WTC11 (cell line): ENCODE measurements around the gene KRTAP5-6. TPM values are rescaled to one million over a fixed set of nuclear protein-coding genes. Genes with fewer than 3 reads are reported as not detected.
A peak's percentile ranks its signal among the peaks of the same experiment; 100 is the strongest.

ENCODE experiments used
- AR ChIP-seq: fragments of 250-450 bp; sonication (Bioruptor Pico); IDR thresholded peaks from 2 replicates; pipeline ENCODE4 v1.9.0; 2021; ENCODE audit warnings: mild to moderate bottlenecking
- ATF2 ChIP-seq: sonication (generic); formaldehyde crosslinking; IDR thresholded peaks from 2 replicates; pipeline ENCODE4 v1.8.1; 2022; ENCODE audit warnings: low read depth, missing genetic modification reagents, borderline replicate concordance
- ATF6 ChIP-seq: sonication (generic); formaldehyde crosslinking; IDR thresholded peaks from 2 replicates; pipeline ENCODE4 v1.8.1; 2023; ENCODE audit warnings: mild to moderate bottlenecking, missing genetic modification reagents
- CBFB ChIP-seq: sonication (generic); formaldehyde crosslinking; IDR thresholded peaks from 2 replicates; pipeline ENCODE4 v1.8.1; 2022; ENCODE audit warnings: mild to moderate bottlenecking, low read depth, missing genetic modification reagents
- E2F4 ChIP-seq: sonication (generic); formaldehyde crosslinking; IDR thresholded peaks from 2 replicates; pipeline ENCODE4 v1.8.1; 2022; ENCODE audit warnings: low read depth, mild to moderate bottlenecking, moderate library complexity, missing genetic modification reagents, borderline replicate concordance
- FOXK1 ChIP-seq: sonication (generic); formaldehyde crosslinking; IDR thresholded peaks from 2 replicates; pipeline ENCODE4 v1.8.0; 2022; ENCODE audit warnings: mild to moderate bottlenecking, moderate library complexity, missing genetic modification reagents
- FOXP1 ChIP-seq: sonication (generic); formaldehyde crosslinking; IDR thresholded peaks from 2 replicates; pipeline ENCODE4 v1.8.0; 2022; ENCODE audit warnings: missing genetic modification reagents, mild to moderate bottlenecking, moderate library complexity, borderline replicate concordance
- GTF2I ChIP-seq: fragments of 250-450 bp; sonication (Bioruptor Pico); conservative IDR thresholded peaks from 2 replicates; pipeline ENCODE4 v1.4.0; 2021; ENCODE audit warnings: mild to moderate bottlenecking
- JAZF1 ChIP-seq: fragments of 250-450 bp; sonication (Bioruptor Pico); IDR thresholded peaks from 2 replicates; pipeline ENCODE4 v1.9.0; 2021; ENCODE audit warnings: moderate library complexity, mild to moderate bottlenecking, inconsistent platforms
- JUN ChIP-seq: sonication (generic); formaldehyde crosslinking; IDR thresholded peaks from 2 replicates; pipeline ENCODE4 v1.8.0; 2023; ENCODE audit warnings: mild to moderate bottlenecking, missing genetic modification reagents
- KAT7 ChIP-seq: sonication (generic); formaldehyde crosslinking; IDR thresholded peaks from 2 replicates; pipeline ENCODE4 v1.8.1; 2023; ENCODE audit warnings: missing genetic modification reagents, mild to moderate bottlenecking, borderline replicate concordance
- MLX ChIP-seq: sonication (generic); formaldehyde crosslinking; IDR thresholded peaks from 2 replicates; pipeline ENCODE4 v1.8.1; 2023; ENCODE audit warnings: mild to moderate bottlenecking, missing genetic modification reagents, moderate library complexity
- NR1H2 ChIP-seq: sonication (generic); formaldehyde crosslinking; IDR thresholded peaks from 2 replicates; pipeline ENCODE4 v1.9.0; 2021; ENCODE audit warnings: mild to moderate bottlenecking, moderate library complexity, missing genetic modification reagents
- NR2C2 ChIP-seq: sonication (generic); formaldehyde crosslinking; IDR thresholded peaks from 2 replicates; pipeline ENCODE4 v1.8.0; 2022; ENCODE audit warnings: mild to moderate bottlenecking, missing genetic modification reagents
- OVOL2 ChIP-seq: fragments of 250-450 bp; sonication (Bioruptor Pico); IDR thresholded peaks from 2 replicates; pipeline ENCODE4 v1.9.0; 2021; ENCODE audit warnings: mild to moderate bottlenecking, borderline replicate concordance
- PRDM15 ChIP-seq: sonication (generic); formaldehyde crosslinking; IDR thresholded peaks from 2 replicates; pipeline ENCODE4 v1.8.0; 2022; ENCODE audit warnings: missing genetic modification reagents
- ZMAT4 ChIP-seq: fragments of 250-450 bp; sonication (Bioruptor Pico); IDR thresholded peaks from 2 replicates; pipeline ENCODE4 v1.9.0; 2021; ENCODE audit warnings: mild to moderate bottlenecking
- ZNF121 ChIP-seq: sonication (generic); formaldehyde crosslinking; IDR thresholded peaks from 2 replicates; pipeline ENCODE4 v1.8.0; 2023; ENCODE audit warnings: missing genetic modification reagents
- ZNF219 ChIP-seq: sonication (generic); formaldehyde crosslinking; IDR thresholded peaks from 2 replicates; pipeline ENCODE4 v1.8.0; 2023; ENCODE audit warnings: missing genetic modification reagents, mild to moderate bottlenecking, borderline replicate concordance
- ZNF423 ChIP-seq: fragments of 250-450 bp; sonication (Bioruptor Pico); IDR thresholded peaks from 2 replicates; pipeline ENCODE4 v2.1.2; 2022; ENCODE audit warnings: mild to moderate bottlenecking, moderate library complexity
- ZNF425 ChIP-seq: fragments of 250-450 bp; sonication (Bioruptor Pico); conservative IDR thresholded peaks from 2 replicates; pipeline ENCODE4 v1.9.0; 2021; ENCODE audit warnings: mild to moderate bottlenecking
- ZNF512 ChIP-seq: sonication (generic); formaldehyde crosslinking; IDR thresholded peaks from 2 replicates; pipeline ENCODE4 v1.8.1; 2022; ENCODE audit warnings: missing genetic modification reagents, borderline replicate concordance
- total RNA-seq: library from RNA; stranded (reverse); gene quantifications from 3 replicates; pipeline ENCODE4 v1.2.3, GENCODE V29; 2021

The KRTAP5-6 gene
- total RNA-seq, 1 experiment from 2014 or later = 0.35 TPM

- TF ChIP-seq AR (CRISPR knock-in tag) (no peak), FOXP1 (CRISPR knock-in tag) (0 out of 2 replicates have a peak, but pooled peaks have one; percentile 23), FOXK1 (CRISPR knock-in tag) (no peak), NR1H2 (CRISPR knock-in tag) (no peak), ZNF121 (CRISPR knock-in tag) (no peak), CBFB (CRISPR knock-in tag) (0 out of 2 replicates have a peak, but pooled peaks have one; percentile 73), ZNF423 (CRISPR knock-in tag) (peak; percentile 57), JUN (CRISPR knock-in tag) (no peak), NR2C2 (CRISPR knock-in tag) (no peak), PRDM15 (no peak), MLX (CRISPR knock-in tag) (no peak), ZNF512 (no peak), GTF2I (CRISPR knock-in tag) (no peak), ZNF425 (CRISPR knock-in tag) (no peak), ZMAT4 (no peak), OVOL2 (CRISPR knock-in tag) (no peak), KAT7 (CRISPR knock-in tag) (no peak), JAZF1 (no peak), ATF2 (CRISPR knock-in tag) (no peak), ATF6 (CRISPR knock-in tag) (no peak), ZNF219 (CRISPR knock-in tag) (no peak), E2F4 (CRISPR knock-in tag) (no peak)
Measured at GRCh38 chr11:1694064-1694845, 2.7 kb upstream of the KRTAP5-6 start (continued).
